Glomerular visceral epithelial cell (primary cell): ENCODE measurements around the gene OR13F1.
"Not testable (repeated sequence)": the region's sequence is repeated elsewhere in the genome, so short reads cannot be mapped to it uniquely, and the experiment has no call there.

Source experiments
- DNase-seq: peaks from one replicate; pipeline ENCODE4 v3.0.0-alpha.2; 2016; ENCODE audit errors: extremely low spot score

The OR13F1 gene

GRCh38 chr9:104503963-104504362 is at the start of gene OR13F1:
Gene OR13F1, plus strand, starts transcription at chr9:104504263. Its CDS starts 0 bp downstream, at chr9:104504263.
- no peak for DNase-seq

- no peak for DNase-seq
These were observed 47.2 kb upstream of the OR13F1 start for GRCh38 chr9:104456831-104457230.

GRCh38 chr9:104463864-104464263 is 40.2 kb upstream of the OR13F1 start:
- DNase-seq, result no peak

DNA sequence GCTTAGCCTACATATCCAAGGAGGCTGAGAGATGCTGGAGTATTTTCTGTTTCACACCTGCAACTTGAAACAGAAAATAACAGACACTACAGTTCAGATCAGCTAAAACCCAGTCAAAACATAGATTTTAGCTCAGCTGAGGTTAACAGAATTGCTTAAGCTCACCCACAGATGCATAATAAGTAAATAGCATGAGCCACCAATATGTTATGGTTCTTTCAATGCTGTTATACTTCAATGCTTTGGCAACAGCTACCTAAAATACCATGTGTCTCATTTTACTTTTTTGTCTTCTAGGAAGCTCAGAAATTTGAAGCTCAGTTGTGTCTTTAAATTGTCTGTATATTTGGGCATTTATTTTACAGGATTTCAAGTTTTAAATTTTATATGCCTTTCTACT is 35.8 kb upstream of the OR13F1 start:
- DNase-seq, result no peak

- DNase-seq, result no peak
These were observed 21.0 kb upstream of the OR13F1 start for GRCh38 chr9:104482921-104483570.

- no peak for DNase-seq
These were observed 19.0 kb upstream of the OR13F1 start for GRCh38 chr9:104485014-104485413.

- DNase-seq, result peak; percentile 3
These were observed 9.3 kb upstream of the OR13F1 start for GRCh38 chr9:104494808-104495207.

GRCh38 chr9:104503440-104503839 is 623 bp upstream of the OR13F1 start:
- no peak for DNase-seq

DNA sequence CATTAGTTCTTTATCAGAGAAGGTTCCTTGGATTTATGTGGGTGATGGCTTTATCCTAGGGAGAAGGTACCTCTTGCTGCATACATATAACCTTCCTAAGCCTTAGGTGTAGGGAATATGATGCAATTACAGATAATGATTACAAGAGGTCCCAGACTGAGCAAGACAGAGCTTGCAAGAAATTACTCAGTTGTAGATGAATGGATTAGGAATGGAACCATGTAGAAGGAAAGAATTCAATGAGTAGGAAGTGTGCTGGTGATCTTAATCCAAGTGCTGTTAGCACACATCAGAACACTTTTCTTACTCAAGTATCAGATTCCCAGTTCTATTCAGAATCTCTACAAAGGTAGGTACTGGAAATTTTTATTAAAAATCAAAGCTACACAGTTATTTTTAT is 2.5 kb downstream of the OR13F1 start:
- no peak for DNase-seq

DNA sequence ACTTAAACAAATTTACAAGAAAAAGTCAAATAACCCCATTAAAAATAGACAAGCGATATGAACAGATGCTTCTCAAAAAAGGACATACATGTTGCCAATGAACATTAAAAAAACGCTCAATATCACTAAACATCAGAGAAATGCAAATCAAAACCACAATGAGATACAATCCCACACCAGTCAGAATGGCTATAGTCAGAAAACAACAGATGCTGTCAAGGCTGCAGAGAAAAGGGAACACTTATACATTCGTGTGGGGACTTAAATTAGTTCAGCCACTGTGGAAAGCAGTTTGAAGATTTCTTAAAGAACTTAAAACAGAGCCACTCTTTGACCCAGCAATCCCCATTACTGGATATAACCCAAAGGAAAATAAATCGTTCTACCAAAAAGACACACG is 10.8 kb downstream of the OR13F1 start:
- DNase-seq, result no peak

- DNase-seq, result not testable (repeated sequence)
These were observed 16.2 kb downstream of the OR13F1 start for GRCh38 chr9:104520241-104520640.

DNA sequence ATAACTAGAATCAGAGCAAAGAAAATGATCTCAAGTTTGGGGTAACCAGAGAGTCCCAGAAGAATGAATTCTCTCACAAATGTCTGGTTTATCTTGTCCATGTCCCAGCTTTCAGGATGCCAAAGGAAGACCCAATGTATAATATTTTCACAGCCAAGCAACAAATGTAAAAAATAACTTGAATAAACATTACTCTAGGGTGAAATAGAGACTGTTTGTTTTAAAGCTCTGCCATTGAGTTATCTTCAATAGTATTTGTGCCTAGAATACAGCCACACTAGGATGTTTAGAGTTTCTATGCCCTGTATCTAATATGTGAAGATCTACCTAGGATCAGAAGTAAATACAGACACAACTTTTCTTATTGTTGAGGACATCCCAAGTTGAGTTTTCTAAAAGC is 23.0 kb downstream of the OR13F1 start, which contains the start of gene OR13C4:
Gene OR13C4, minus strand, starts transcription at position 101 of the 400 bp plus-strand sequence. Its CDS starts 0 bp downstream, at position 101.
- DNase-seq, result no peak

DNA sequence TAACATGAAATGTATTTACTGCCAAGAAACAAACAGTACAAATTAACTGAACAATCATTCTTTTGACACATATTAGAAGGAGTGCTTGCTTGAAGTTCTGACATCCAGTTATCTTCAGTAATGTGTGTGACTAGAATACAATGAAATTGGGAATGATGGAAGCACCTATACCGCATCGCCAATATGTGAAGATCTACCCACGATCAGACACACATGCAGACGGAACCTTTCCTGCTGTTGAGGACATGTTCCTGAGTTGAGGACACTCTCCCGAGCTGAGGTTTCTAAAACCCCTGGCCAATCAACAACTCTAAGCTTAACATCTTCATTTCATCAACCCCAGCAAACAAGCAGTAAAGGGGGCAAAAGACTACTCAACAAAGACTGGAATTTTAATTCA is 32.7 kb downstream of the OR13F1 start, which contains the start of gene OR13C3:
Gene OR13C3, minus strand, starts transcription at position 101 of the 400 bp plus-strand sequence. CDS start 133 bp downstream, outside the sequence.
- no peak for DNase-seq

- DNase-seq, result no peak
These were observed 35.2 kb downstream of the OR13F1 start for GRCh38 chr9:104539275-104539674.

- no peak for DNase-seq
These were observed 40.6 kb downstream of the OR13F1 start for GRCh38 chr9:104544644-104545043.

GRCh38 chr9:104553261-104553660 is 49.2 kb downstream of the OR13F1 start:
- peak; percentile 2 for DNase-seq
